ACHN (cell line): ENCODE data around the gene GSDME.

Source experiments
- DNase-seq: peaks from one replicate; pipeline ENCODE4 v3.0.0-alpha.2; 2015
- in situ Hi-C: cut with HindIII; loops from 2 replicates; pipeline ENCODE4 v1.10.0; 2017; ENCODE audit warnings: low sequenced_read_pairs, low pct_ligation_motif_present, low pct_unique_long_range_greater_than_20kb

The GSDME gene

GRCh38 chr7:24692592-24692991 is 64.7 kb downstream of the GSDME start:
- in situ Hi-C loops, result no loop called here

GRCh38 chr7:24690251-24690650 is 67.0 kb downstream of the GSDME start:
- no peak for DNase-seq
- in situ Hi-C loops, result no loop called here

More at GRCh38 chr7:24692592-24692991, 64.7 kb downstream of the GSDME start:
- no peak for DNase-seq

GRCh38 chr7:24685708-24686107 is 71.6 kb downstream of the GSDME start:
- in situ Hi-C loops, result no loop called here
- DNase-seq, result no peak

GRCh38 chr7:24670782-24671181 is 86.5 kb downstream of the GSDME start:
- DNase-seq, result no peak
- in situ Hi-C loops, result loop anchor here (25.0 kb wide), 1 partner anchor 258 kb away; no protein-coding TSS in a partner anchor

GRCh38 chr7:24669971-24670591 is 87.2 kb downstream of the GSDME start:
- in situ Hi-C loops, result loop anchor here (25.0 kb wide), 1 partner anchor 258 kb away; no protein-coding TSS in a partner anchor
- no peak for DNase-seq

GRCh38 chr7:24668927-24669635 is 88.2 kb downstream of the GSDME start:
- no peak for DNase-seq
- in situ Hi-C loops, result loop anchor here (25.0 kb wide), 1 partner anchor 257 kb away; no protein-coding TSS in a partner anchor

- peak; percentile 76 for DNase-seq
- in situ Hi-C loops, result loop anchor here (25.0 kb wide), 1 partner anchor 253 kb away; no protein-coding TSS in a partner anchor
These were observed 91.5 kb downstream of the GSDME start for GRCh38 chr7:24665564-24666294.

GRCh38 chr7:24660546-24660945 is 96.7 kb downstream of the GSDME start:
- in situ Hi-C loops, result loop anchor here (25.0 kb wide), 1 partner anchor 248 kb away; no protein-coding TSS in a partner anchor

GRCh38 chr7:24659505-24659904 is 97.8 kb downstream of the GSDME start:
- DNase-seq, result no peak
- in situ Hi-C loops, result loop anchor here (25.0 kb wide), 1 partner anchor 247 kb away; no protein-coding TSS in a partner anchor

More at GRCh38 chr7:24660546-24660945, 96.7 kb downstream of the GSDME start:
- DNase-seq, result no peak

GRCh38 chr7:24657980-24658379 is 99.3 kb downstream of the GSDME start:
- in situ Hi-C loops, result loop anchor here (25.0 kb wide), 1 partner anchor 246 kb away; no protein-coding TSS in a partner anchor
- no peak for DNase-seq

- no peak for DNase-seq
- in situ Hi-C loops, result loop anchor here (25.0 kb wide), 1 partner anchor 244 kb away; no protein-coding TSS in a partner anchor
These were observed 100.7 kb downstream of the GSDME start for GRCh38 chr7:24656608-24657007.

GRCh38 chr7:24654305-24654704 is 103.0 kb downstream of the GSDME start:
- in situ Hi-C loops, result loop anchor here (25.0 kb wide), 1 partner anchor 242 kb away; no protein-coding TSS in a partner anchor
- DNase-seq, result no peak

- DNase-seq, result peak; percentile 41
- in situ Hi-C loops, result loop anchor here (25.0 kb wide), 1 partner anchor 241 kb away; no protein-coding TSS in a partner anchor
These were observed 103.8 kb downstream of the GSDME start for GRCh38 chr7:24653316-24654085.

GRCh38 chr7:24652251-24652939 is 104.9 kb downstream of the GSDME start:
- in situ Hi-C loops, result loop anchor here (25.0 kb wide), 1 partner anchor 240 kb away; no protein-coding TSS in a partner anchor
- DNase-seq, result peak; percentile 16
